Measurements from ENCODE around the gene ANKRD55.
"Not testable (repeated sequence)": the region's sequence is repeated elsewhere in the genome, so short reads cannot be mapped to it uniquely, and the experiment has no call there.

Gene ANKRD55

DNA sequence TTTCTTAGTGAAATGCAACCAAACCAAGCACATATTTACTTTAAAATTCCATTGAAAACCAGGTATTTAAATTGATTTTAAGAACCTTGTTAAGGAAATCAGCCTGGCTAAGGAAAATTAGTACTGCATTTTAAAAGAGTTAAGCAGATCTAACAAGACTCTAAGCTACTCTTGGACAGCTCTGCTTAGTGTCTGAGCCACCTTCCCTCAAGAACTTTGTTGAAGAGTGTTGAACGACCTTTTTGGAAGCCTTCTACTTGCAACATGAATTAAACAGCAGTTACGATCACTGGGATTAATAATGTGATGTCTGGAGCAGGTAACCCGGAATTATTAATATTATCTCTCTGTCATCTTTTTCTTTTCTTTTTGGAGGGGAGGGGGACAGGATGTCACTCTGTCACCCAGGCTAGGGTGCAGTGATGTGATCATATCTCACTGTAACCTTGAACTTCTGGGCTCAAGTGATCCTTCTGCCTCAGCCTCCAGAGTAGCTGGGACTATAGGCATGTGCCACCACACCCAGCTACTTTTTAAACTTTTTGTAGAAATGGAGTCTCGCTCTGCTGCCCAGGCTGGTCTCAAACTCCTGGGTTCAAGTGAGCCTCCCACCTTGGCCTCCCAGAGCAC is 74.7 kb downstream of the ANKRD55 start:
- H3K27ac Mint-ChIP-seq, result no peak overlapping the region
- H3K4me3 Mint-ChIP-seq, result no peak overlapping the region
- H3K27me3 Mint-ChIP-seq, result no peaks in the 10 kb centered on the region
- H3K36me3 Mint-ChIP-seq (ENCODE audit: low read depth), result no peaks in the 10 kb centered on the region
- H3K4me1 Mint-ChIP-seq (ENCODE audit: low read depth), result peaks cover 54% of the 10 kb centered on the region
- H3K9me3 Mint-ChIP-seq, result no peaks in the 10 kb centered on the region

DNA sequence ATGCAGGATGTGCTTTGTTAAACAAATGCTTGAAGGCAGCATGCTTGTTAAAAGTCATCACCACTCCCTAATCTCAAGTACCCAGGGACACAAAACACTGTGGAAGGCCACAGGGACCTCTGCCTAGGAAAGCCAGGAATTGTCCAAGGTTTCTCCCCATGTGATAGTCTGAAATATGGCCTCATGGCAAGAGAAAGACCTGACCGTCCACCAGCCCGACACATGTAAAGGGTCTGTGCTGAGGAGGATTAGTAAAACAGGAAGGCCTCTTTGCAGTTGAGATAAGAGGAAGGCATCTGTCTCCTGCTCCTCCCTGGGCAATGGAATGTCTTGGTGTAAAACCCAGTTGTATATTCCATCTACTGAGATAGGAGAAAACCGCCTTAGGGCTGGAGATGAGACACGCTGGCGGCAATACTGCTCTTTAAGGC is 75.9 kb downstream of the ANKRD55 start:
- not testable (repeated sequence) for H3K36me3 Mint-ChIP-seq (ENCODE audit: low read depth); H3K9me3 Mint-ChIP-seq; H3K4me3 Mint-ChIP-seq; H3K27ac Mint-ChIP-seq; H3K27me3 Mint-ChIP-seq
- peaks cover 65% of the 10 kb centered on the region for H3K4me1 Mint-ChIP-seq (ENCODE audit: low read depth)

DNA sequence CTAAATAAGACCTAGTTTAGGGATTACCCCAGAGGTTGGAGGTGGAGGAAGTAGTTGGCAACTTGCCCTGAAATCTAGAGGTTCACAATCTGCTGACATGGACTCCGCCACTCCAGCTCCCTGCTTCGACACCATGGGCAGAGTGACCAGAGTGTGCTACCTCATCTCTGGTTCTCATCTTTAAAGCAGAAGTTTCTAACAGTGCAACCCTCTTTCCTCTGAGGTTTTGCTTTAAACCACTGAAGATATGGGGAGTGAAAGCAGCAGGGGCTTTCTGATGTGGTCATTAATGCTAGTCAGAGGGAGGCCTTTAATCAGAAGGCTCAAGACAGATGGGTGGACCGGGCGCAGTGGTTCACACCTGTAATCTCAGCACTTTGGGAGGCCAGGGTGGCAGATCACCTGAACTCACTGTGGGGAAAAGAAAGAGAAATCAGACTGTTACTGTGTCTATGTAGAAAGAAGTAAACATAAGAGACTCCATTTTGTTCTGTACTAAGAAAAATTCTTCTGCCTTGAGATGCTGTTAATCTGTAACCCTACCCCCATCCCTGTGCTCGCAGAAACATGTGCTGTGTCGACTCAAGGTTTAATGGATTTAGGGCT is 76.4 kb downstream of the ANKRD55 start:
- H3K4me3 Mint-ChIP-seq, result not testable (repeated sequence)
- peaks cover 65% of the 10 kb centered on the region for H3K4me1 Mint-ChIP-seq (ENCODE audit: low read depth)

DNA sequence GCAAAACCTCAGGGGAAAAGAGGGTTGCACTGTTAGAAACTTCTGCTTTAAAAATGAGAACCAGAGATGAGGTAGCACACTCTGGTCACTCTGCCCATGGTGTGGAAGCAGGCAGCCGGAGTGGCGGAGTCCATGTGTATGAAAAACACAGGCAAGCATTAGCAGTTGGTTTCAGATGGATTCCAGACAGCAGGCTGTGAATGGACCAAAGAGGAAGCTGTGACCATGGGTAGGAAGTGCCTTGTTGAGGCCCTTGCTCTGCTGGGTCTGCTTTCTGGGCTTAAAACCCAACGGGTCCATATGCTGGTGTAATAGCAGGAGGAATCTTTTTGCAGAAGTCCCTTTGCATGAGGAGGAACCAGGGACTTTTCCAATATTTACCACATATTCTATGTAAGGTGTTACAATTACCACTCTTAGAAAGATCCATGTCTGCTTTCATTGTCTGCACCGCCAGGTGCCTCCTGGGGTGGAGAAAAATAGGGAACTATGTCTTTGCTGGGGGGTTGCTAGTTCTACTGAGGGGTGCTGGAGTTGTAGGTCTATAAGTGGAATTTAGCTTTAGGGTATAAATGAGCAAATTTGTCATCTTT is 77.0 kb downstream of the ANKRD55 start:
- no peaks in the 10 kb centered on the region for H3K36me3 Mint-ChIP-seq (ENCODE audit: low read depth)
- H3K27ac Mint-ChIP-seq, result no peak overlapping the region
- no peaks in the 10 kb centered on the region for H3K9me3 Mint-ChIP-seq
- H3K4me1 Mint-ChIP-seq (ENCODE audit: low read depth), result peaks cover 59% of the 10 kb centered on the region
- no peaks in the 10 kb centered on the region for H3K27me3 Mint-ChIP-seq
- no peak overlapping the region for H3K4me3 Mint-ChIP-seq

More for the DNA sequence above, 76.4 kb downstream of the ANKRD55 start:
- not testable (repeated sequence) for H3K36me3 Mint-ChIP-seq (ENCODE audit: low read depth); H3K9me3 Mint-ChIP-seq; H3K27ac Mint-ChIP-seq; H3K27me3 Mint-ChIP-seq

DNA sequence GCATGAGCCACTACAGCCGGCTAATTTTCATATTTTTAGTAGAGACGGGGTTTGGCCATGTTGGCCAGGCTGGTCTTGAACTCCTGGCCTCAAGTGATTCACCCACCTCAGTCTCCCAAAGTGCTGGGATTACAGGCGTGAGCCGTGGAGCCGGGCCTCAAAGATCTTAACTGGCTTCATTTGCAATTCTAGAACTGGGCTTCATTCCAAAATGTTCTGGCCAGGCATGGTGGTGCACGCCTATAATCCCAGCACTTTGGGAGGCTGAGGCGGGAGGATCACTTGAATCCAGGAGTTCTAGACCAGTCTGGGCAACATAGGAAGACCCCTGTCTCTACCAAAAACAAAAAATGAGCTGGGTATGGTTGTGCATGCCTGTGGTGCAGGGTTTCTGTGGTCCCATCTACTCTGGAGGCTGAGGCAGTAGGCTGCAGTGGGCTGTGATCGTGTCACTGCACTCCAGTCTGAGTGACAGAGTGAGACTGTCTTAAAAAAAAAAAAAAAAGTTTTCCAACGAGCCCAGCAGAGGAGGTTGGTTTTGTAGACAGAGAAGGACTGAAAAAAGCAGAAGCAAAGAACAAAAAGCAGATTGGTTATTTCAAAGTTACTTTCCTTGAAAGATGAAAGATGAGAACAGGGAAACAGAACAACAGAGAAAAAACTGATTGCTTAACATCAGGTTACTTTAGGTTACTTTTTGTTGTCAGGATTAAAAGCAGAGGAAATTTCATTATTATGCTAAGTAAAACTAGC is 78.2 kb downstream of the ANKRD55 start:
- no peak overlapping the region for H3K4me3 Mint-ChIP-seq

DNA sequence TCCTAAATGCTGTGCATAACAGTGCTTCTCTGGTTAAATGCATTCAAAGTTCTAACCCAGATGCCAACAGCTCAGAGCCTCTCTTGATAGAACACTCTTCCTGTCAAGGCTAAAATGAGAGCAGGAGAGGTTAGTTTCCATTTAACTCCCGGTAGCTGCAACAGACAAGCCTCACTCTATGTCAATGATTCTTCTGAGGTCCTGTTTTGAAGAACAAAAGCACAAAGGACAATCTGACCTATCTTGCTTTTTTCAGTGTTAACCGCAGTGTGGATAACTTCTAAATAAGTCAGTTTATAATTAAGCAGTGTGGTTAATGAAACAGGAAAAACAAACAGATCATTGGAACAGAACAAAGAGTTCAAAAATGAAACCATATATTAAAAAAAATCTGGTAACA is 80.7 kb downstream of the ANKRD55 start:
- Mint-ChIP-seq H3K36me3 (ENCODE audit: low read depth) (no peaks in the 10 kb centered on the region), H3K4me1 (ENCODE audit: low read depth) (peaks cover 71% of the 10 kb centered on the region), H3K27me3 (no peaks in the 10 kb centered on the region), H3K4me3 (no peak overlapping the region), H3K27ac (no peak overlapping the region), H3K9me3 (no peaks in the 10 kb centered on the region)

More for the DNA sequence above, 78.2 kb downstream of the ANKRD55 start:
- Mint-ChIP-seq H3K27me3 (no peaks in the 10 kb centered on the region), H3K9me3 (no peaks in the 10 kb centered on the region), H3K4me1 (ENCODE audit: low read depth) (peaks cover 53% of the 10 kb centered on the region), H3K27ac (no peak overlapping the region), H3K36me3 (ENCODE audit: low read depth) (no peaks in the 10 kb centered on the region)

DNA sequence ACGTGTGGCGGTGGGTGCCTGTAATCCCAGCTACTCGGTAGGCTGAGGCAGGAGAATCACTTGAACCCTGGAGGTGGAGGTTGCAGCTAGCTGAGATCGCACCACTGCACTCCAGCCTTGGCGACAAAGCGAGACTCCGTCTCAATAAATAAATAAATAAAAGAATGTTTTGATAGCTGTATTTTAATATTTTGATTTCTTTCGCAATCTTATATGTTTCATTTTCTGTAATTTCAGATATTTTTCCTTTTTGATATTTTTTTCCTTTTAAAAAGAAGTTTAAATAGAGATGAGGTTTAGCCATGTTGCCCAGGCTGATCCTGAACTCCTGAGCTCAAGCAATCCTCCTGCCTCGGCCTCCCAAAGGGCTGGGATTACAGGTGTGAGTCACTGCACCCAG is 82.4 kb downstream of the ANKRD55 start:
- peaks cover 54% of the 10 kb centered on the region for H3K4me1 Mint-ChIP-seq (ENCODE audit: low read depth)
- not testable (repeated sequence) for H3K27ac Mint-ChIP-seq, H3K9me3 Mint-ChIP-seq

DNA sequence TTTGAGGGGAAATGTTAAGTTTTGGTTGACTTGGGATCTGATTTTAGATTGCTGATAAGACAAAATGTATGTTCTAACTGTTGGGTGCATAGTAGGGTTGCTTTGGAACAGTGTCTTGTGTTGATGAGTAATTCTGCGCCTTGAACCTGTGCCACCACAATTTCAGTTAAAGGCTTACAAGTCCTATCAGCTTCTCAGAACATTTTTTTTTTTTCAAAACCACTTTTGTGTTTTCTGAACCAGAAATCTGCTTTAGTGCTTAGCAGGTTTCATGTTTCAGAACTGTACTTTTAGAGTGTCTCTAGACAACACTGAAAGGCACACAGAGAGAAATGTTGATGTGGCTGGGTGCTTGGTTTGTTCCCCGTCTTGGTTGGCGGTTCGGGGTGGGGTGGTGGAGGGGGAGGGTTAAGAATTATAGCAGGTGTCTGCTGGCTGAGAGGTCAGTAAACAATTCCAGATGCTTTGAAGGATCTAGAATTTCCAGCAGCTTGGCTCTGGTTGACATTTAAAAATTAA is 84.6 kb downstream of the ANKRD55 start:
- Mint-ChIP-seq H3K4me1 (ENCODE audit: low read depth) (peaks cover 37% of the 10 kb centered on the region), H3K36me3 (ENCODE audit: low read depth) (no peaks in the 10 kb centered on the region), H3K27me3 (no peaks in the 10 kb centered on the region), H3K4me3 (no peak overlapping the region), H3K9me3 (no peaks in the 10 kb centered on the region), H3K27ac (no peak overlapping the region)

More for the DNA sequence above, 82.4 kb downstream of the ANKRD55 start:
- not testable (repeated sequence) for H3K4me3 Mint-ChIP-seq; H3K36me3 Mint-ChIP-seq (ENCODE audit: low read depth); H3K27me3 Mint-ChIP-seq

DNA sequence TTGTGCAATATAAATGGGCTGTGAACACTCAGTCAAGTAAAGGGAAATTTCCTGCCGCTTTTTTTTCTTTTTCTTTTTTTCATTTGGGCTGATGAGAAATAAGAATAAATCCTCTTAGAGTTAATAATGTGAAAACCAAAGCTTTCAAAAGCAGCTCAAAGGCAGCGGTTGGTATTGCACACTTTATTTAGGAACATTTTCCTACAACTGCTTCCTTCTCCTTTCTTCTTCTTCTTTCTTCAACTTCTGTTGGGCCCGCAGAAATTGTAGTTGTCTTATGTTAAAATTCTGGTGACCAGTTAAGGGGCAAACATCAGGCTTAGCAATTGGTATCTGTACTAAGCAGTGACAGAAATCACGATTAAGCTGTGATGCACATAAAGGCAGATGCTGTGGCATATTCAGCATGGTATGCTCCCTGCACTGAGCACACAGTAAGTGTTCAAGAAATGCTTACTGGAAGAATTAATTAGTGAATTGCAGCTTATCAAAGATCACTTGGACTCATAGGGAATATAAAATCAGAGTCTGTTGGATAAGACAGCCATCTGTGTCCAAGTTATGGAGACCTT is 85.4 kb downstream of the ANKRD55 start:
- Mint-ChIP-seq H3K36me3 (ENCODE audit: low read depth) (no peaks in the 10 kb centered on the region), H3K4me3 (no peak overlapping the region), H3K4me1 (ENCODE audit: low read depth) (peaks cover 35% of the 10 kb centered on the region), H3K27me3 (no peaks in the 10 kb centered on the region), H3K9me3 (no peaks in the 10 kb centered on the region), H3K27ac (no peak overlapping the region)

DNA sequence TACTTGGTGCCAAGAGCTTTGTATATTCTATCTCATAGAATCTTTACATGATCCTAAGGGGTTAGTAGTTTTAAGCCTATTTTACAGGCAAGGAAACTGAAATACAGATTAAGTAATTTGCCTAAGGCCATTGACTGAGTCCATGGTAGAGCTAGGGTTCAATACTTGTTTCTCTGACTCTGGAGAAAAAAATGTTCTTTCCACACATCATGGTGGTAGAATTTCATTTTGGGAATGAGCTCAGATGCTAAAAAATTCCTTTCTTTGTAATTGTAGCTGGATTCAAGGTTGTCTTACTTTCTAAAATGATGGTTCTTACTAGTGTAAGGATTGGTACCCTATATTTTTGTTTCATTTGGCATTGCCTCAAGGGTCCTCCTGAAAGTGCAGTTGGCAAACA is 86.0 kb downstream of the ANKRD55 start:
- Mint-ChIP-seq H3K27ac (no peak overlapping the region), H3K9me3 (no peaks in the 10 kb centered on the region), H3K4me1 (ENCODE audit: low read depth) (peaks cover 35% of the 10 kb centered on the region), H3K27me3 (no peaks in the 10 kb centered on the region), H3K4me3 (no peak overlapping the region), H3K36me3 (ENCODE audit: low read depth) (no peaks in the 10 kb centered on the region)

DNA sequence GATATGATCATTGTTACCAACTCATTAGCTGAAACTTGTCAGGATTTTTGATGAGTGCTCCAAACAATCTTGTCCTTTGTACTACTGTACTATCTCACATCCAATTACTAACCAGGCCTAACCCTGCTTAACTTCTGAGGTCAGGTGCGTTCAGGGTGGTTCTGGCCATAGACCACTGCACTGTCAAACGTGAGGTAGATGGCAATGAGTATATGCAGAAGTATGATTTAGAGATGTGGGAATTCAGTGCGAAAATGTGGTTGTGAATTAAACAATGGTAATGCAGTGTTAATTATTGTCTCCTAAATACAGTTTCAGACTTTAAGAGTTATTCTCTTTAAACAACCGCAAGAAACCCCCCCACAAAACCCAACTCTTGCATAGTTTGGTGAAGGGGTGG is 86.5 kb downstream of the ANKRD55 start:
- no peaks in the 10 kb centered on the region for H3K9me3 Mint-ChIP-seq
- no peaks in the 10 kb centered on the region for H3K36me3 Mint-ChIP-seq (ENCODE audit: low read depth)
- no peak overlapping the region for H3K27ac Mint-ChIP-seq
- no peak overlapping the region for H3K4me3 Mint-ChIP-seq
- H3K4me1 Mint-ChIP-seq (ENCODE audit: low read depth), result peaks cover 31% of the 10 kb centered on the region
- H3K27me3 Mint-ChIP-seq, result no peaks in the 10 kb centered on the region

DNA sequence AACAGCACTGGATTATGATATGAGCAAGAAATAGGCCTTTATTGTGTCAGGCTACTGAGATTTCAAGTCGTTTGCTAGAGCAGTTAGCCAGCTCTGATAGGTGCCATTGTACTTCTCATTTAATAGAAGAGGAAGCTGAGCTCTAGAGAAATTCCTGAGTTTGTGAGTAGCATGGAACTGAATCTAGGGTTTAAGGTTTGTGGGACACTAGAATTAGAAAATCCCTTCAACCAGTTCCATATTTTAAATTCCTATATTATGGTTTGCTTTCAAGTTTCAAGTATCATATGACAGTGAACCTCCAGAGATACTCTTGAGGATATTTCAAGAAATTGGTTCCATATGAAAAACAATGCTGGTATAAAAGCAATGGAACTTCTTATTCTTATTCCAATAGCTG is 87.6 kb downstream of the ANKRD55 start:
- Mint-ChIP-seq H3K4me3 (no peak overlapping the region), H3K27me3 (no peaks in the 10 kb centered on the region), H3K36me3 (ENCODE audit: low read depth) (no peaks in the 10 kb centered on the region), H3K27ac (no peak overlapping the region), H3K9me3 (no peaks in the 10 kb centered on the region), H3K4me1 (ENCODE audit: low read depth) (peaks cover 31% of the 10 kb centered on the region)

DNA sequence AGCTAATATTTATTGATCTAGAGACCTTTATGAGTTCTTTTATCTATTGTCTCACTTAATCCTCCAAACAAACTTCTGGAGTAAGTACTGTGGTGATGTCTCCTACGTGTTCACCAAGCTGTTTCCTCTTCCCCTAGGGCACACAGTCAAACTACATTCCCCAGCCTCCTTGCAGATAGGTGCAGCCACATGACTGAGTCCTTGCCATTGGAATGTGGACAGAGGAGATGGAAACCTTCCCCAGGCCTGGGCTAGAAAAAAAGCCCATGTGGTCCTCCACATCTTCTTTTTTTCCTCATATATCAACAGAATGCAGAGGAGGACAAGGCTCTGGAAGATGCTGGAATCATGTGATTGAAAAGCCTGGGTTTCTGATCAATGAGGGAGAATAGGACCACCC is 88.0 kb downstream of the ANKRD55 start:
- H3K27ac Mint-ChIP-seq, result no peak overlapping the region
- no peaks in the 10 kb centered on the region for H3K36me3 Mint-ChIP-seq (ENCODE audit: low read depth)
- peaks cover 31% of the 10 kb centered on the region for H3K4me1 Mint-ChIP-seq (ENCODE audit: low read depth)
- H3K4me3 Mint-ChIP-seq, result no peak overlapping the region
- H3K9me3 Mint-ChIP-seq, result no peaks in the 10 kb centered on the region
- H3K27me3 Mint-ChIP-seq, result no peaks in the 10 kb centered on the region

DNA sequence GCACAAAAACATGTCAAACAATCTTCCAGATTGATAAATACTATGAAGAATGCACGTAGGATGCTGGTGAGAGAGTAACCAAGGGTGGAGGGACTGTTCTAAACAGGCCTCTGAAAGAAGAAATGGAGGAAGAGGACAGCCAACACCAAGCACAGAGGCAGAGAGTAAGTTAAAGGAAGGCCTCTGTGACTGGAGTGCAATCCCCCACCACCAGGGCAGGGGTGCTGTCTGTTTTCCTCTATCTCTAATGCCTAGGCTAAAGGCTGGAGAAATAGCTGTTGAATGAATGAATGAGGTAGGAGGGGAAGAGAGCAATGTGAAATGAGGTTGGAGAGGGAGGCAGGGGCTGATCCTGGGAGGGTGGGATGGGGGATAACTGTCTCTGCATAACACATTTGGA is 88.9 kb downstream of the ANKRD55 start:
- Mint-ChIP-seq H3K27me3 (no peaks in the 10 kb centered on the region), H3K4me1 (ENCODE audit: low read depth) (peaks cover 29% of the 10 kb centered on the region), H3K27ac (no peak overlapping the region), H3K9me3 (no peaks in the 10 kb centered on the region), H3K4me3 (no peak overlapping the region), H3K36me3 (ENCODE audit: low read depth) (no peaks in the 10 kb centered on the region)

DNA sequence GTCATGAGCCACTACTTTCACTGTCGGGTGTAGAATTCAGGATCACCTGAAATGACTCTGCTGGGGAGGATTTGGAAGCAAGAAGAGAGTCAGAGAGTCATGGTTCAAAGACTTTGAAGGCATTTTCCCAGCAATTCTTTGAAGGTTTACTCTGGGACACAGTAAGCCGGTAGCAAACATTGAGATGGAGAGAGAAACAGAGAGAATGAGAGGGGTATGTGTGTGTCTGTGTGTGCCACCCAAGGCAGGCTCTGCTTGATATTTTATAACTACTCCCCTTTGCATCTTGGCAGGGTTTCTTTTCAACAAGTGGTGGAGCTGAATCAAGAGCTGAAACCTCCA is 89.8 kb downstream of the ANKRD55 start:
- no peak overlapping the region for H3K27ac Mint-ChIP-seq
- H3K27me3 Mint-ChIP-seq, result no peaks in the 10 kb centered on the region
- H3K9me3 Mint-ChIP-seq, result no peaks in the 10 kb centered on the region
- no peak overlapping the region for H3K4me3 Mint-ChIP-seq
- H3K4me1 Mint-ChIP-seq (ENCODE audit: low read depth), result peaks cover 20% of the 10 kb centered on the region
- no peaks in the 10 kb centered on the region for H3K36me3 Mint-ChIP-seq (ENCODE audit: low read depth)

Data from stimulated activated naive CD8-positive, alpha-beta T cell treated with anti-CD3 and anti-CD28 coated beads, Interleukin-15, Interleukin-2, amounts not matched to agents 100 ng/mL and 50 ng/mL, for 24 hours (primary cell).